22Rv1 (cell line): ENCODE results near the gene ZC3H7B.

Experiments used
- CTCF ChIP-seq: fragments of 450-650 bp; IDR thresholded peaks from 2 replicates; pipeline ENCODE4 v1.5.1; 2017; ENCODE audit warnings: mild to moderate bottlenecking
- ZFX ChIP-seq: fragments of 450-650 bp; IDR thresholded peaks from 2 replicates; pipeline ENCODE4 v1.6.1; 2017; ENCODE audit warnings: antibody characterized with exemption, borderline replicate concordance

GRCh38 chr22:41360126-41360525, 58.8 kb downstream of the ZC3H7B start:
- TF ChIP-seq CTCF (no peak), ZFX (no peak)
